MCF 10A (cell line): Measurements from ENCODE around the gene GABRR2. TPM values are rescaled to one million over a fixed set of nuclear protein-coding genes. Genes with fewer than 3 reads are reported as not detected.

ENCODE experiments used
- BruUV-seq: library from RNA; stranded (reverse); fragments of 400-500 nt; replicated peaks from 2 replicates; lab custom pipeline; 2021; lab: Mats Ljungman, UMichigan
- CTCF ChIA-PET: fragments of 300-600 bp; sonication (Branson Sonifier 250); formaldehyde crosslinking; extraction: SDS; loops from one replicate; lab custom pipeline; 2021; ENCODE audit warnings: antibody characterized with exemption, inconsistent platforms; lab: Yijun Ruan, JAX
- POLR2A ChIA-PET: fragments of 300-600, 350-650 bp; sonication (Branson Sonifier 250); formaldehyde crosslinking; extraction: SDS; loops from one replicate; lab custom pipeline; 2020; ENCODE audit warnings: antibody characterized with exemption, inconsistent platforms; lab: Yijun Ruan, JAX
- DNase-seq: peaks from one replicate; pipeline ENCODE4 v3.0.0-alpha.2; 2018; ENCODE audit not compliant: unreplicated experiment
- H3K27ac Mint-ChIP-seq: one replicate; pipeline ENCODE4 v1.8.0; 2022; ENCODE audit warnings: mild to moderate bottlenecking, low read depth, mixed read lengths; ENCODE audit not compliant: unreplicated experiment
- H3K27me3 Mint-ChIP-seq: one replicate; pipeline ENCODE4 v1.8.0; 2022; ENCODE audit warnings: mixed read lengths; ENCODE audit not compliant: insufficient read depth, unreplicated experiment
- H3K36me3 Mint-ChIP-seq: one replicate; pipeline ENCODE4 v1.8.0; 2022; ENCODE audit warnings: mild to moderate bottlenecking, moderate library complexity, mixed read lengths; ENCODE audit not compliant: insufficient read depth, unreplicated experiment
- H3K4me1 Mint-ChIP-seq: one replicate; pipeline ENCODE4 v1.8.0; 2022; ENCODE audit warnings: mixed read lengths; ENCODE audit not compliant: insufficient read depth, unreplicated experiment
- H3K4me3 Mint-ChIP-seq: one replicate; pipeline ENCODE4 v1.8.0; 2022; ENCODE audit warnings: mild to moderate bottlenecking, moderate library complexity, mixed read lengths; ENCODE audit not compliant: unreplicated experiment
- H3K9me3 Mint-ChIP-seq: one replicate; pipeline ENCODE4 v1.8.0; 2022; ENCODE audit warnings: mixed read lengths; ENCODE audit not compliant: unreplicated experiment
- CTCF ChIP-seq: fragments of 200-600 bp; IDR thresholded peaks from one replicate; pipeline ENCODE4 v1.8.0; 2022; ENCODE audit warnings: antibody characterized with exemption, mild to moderate bottlenecking; ENCODE audit not compliant: unreplicated experiment
- intact Hi-C: fragments of 100-400 bp; cut with micrococcal nuclease; formaldehyde crosslinking; loops from 2 replicates; pipeline ENCODE4 v1.14.1; 2022
- total RNA-seq: library from RNA; stranded (reverse); gene quantifications from 2 replicates; pipeline ENCODE4 v1.2.3, GENCODE V29; 2022

GABRR2 gene
- total RNA-seq, 1 experiment from 2014 or later, result not detected

GRCh38 chr6:89257346-89257745 lies 57.8 kb downstream of the GABRR2 start:
- ChIA-PET POLR2A (no interaction called here), CTCF (interaction anchor here (1.0 to 1.3 kb wide), 2 partner anchors 15 kb away, joined by 3 to 7 read pairs; no protein-coding TSS in a partner anchor)
- H3K4me1 Mint-ChIP-seq, result peaks cover 5% of the 10 kb centered on the region
- intact Hi-C loops, result no loop called here
- BruUV-seq, result no TSS peak
- no peak for DNase-seq
- no peak overlapping the region for H3K27ac Mint-ChIP-seq
- H3K36me3 Mint-ChIP-seq, result no peaks in the 10 kb centered on the region
- H3K27me3 Mint-ChIP-seq, result peaks cover 22% of the 10 kb centered on the region
- no peak overlapping the region for H3K4me3 Mint-ChIP-seq
- TF ChIP-seq CTCF, result no peak
- no peaks in the 10 kb centered on the region for H3K9me3 Mint-ChIP-seq

GRCh38 chr6:89255417-89255816 lies 59.7 kb downstream of the GABRR2 start:
- Mint-ChIP-seq H3K36me3 (no peaks in the 10 kb centered on the region), H3K27ac (no peak overlapping the region), H3K27me3 (peaks cover 29% of the 10 kb centered on the region), H3K4me3 (no peak overlapping the region), H3K4me1 (peaks cover 5% of the 10 kb centered on the region), H3K9me3 (no peaks in the 10 kb centered on the region)
- ChIA-PET CTCF (no interaction called here), POLR2A (no interaction called here)
- no peak for DNase-seq
- no TSS peak for BruUV-seq
- TF ChIP-seq CTCF, result no peak
- intact Hi-C loops, result no loop called here

- no peak for TF ChIP-seq CTCF
- H3K9me3 Mint-ChIP-seq, result no peaks in the 10 kb centered on the region
Observed at GRCh38 chr6:89254569-89254968, 60.5 kb downstream of the GABRR2 start.

GRCh38 chr6:89252907-89253306 lies 62.2 kb downstream of the GABRR2 start:
- Mint-ChIP-seq H3K36me3 (no peaks in the 10 kb centered on the region), H3K4me1 (peaks cover 5% of the 10 kb centered on the region), H3K4me3 (no peak overlapping the region), H3K27me3 (peaks cover 35% of the 10 kb centered on the region), H3K27ac (no peak overlapping the region), H3K9me3 (no peaks in the 10 kb centered on the region)
- BruUV-seq, result no TSS peak
- TF ChIP-seq CTCF, result no peak
- POLR2A ChIA-PET, result no interaction called here
- no peak for DNase-seq
- intact Hi-C loops, result no loop called here
- CTCF ChIA-PET, result interaction anchor here (1.5 to 1.8 kb wide), 3 partner anchors 9 to 270 kb away, joined by 3 to 5 read pairs (median 5); no protein-coding TSS in a partner anchor

More at GRCh38 chr6:89254569-89254968, 60.5 kb downstream of the GABRR2 start:
- H3K4me3 Mint-ChIP-seq, result no peak overlapping the region
- H3K27me3 Mint-ChIP-seq, result peaks cover 33% of the 10 kb centered on the region
- no peak for DNase-seq
- no TSS peak for BruUV-seq
- POLR2A ChIA-PET, result no interaction called here
- CTCF ChIA-PET, result interaction anchor here (0.7 to 1.5 kb wide), 2 partner anchors 10 to 132 kb away, joined by 3 to 4 read pairs; no protein-coding TSS in a partner anchor
- intact Hi-C loops, result no loop called here
- H3K27ac Mint-ChIP-seq, result no peak overlapping the region
- peaks cover 5% of the 10 kb centered on the region for H3K4me1 Mint-ChIP-seq
- no peaks in the 10 kb centered on the region for H3K36me3 Mint-ChIP-seq
